Astrocyte (in vitro differentiated cells and primary cell): ENCODE data around the gene ZNF19. TPM values are rescaled to one million over a fixed set of nuclear protein-coding genes. Genes with fewer than 3 reads are reported as not detected.

Source experiments
- DNase-seq: peaks from one replicate; pipeline ENCODE4 v3.0.0-alpha.2; 2010; ENCODE audit warnings: low read depth
- FAIRE-seq: peaks from 2 replicates; lab custom pipeline; 2011; peaks lifted over from hg19 to GRCh38; lab: Jason Lieb, UNC
- H2AFZ ChIP-seq: 2 replicates; pipeline ENCODE4 v1.6.0; 2012; ENCODE audit warnings: low read depth, low read length, inconsistent platforms
- H3K27ac ChIP-seq: 2 replicates; pipeline ENCODE4 v1.5.1; 2011; ENCODE audit warnings: low read depth, low read length, inconsistent platforms
- H3K27me3 ChIP-seq: 2 replicates; pipeline ENCODE4 v1.6.0; 2011; ENCODE audit warnings: low read length, inconsistent platforms; ENCODE audit not compliant: insufficient read depth
- H3K36me3 ChIP-seq: 2 replicates; pipeline ENCODE4 v1.5.1; 2011; ENCODE audit warnings: low read length, inconsistent platforms; ENCODE audit not compliant: insufficient read depth
- H3K4me1 ChIP-seq: 2 replicates; pipeline ENCODE4 v1.5.1; 2011; ENCODE audit warnings: low read length, inconsistent platforms; ENCODE audit not compliant: insufficient read depth
- H3K4me2 ChIP-seq: 2 replicates; pipeline ENCODE4 v1.6.0; 2012; ENCODE audit warnings: low read length, inconsistent platforms
- H3K4me3 ChIP-seq: 2 replicates; pipeline ENCODE4 v1.5.1; 2011; ENCODE audit warnings: low read depth, mild to moderate bottlenecking, low read length, inconsistent platforms; ENCODE audit not compliant: insufficient read depth
- H3K79me2 ChIP-seq: 2 replicates; pipeline ENCODE4 v1.6.0; 2012; ENCODE audit warnings: mild to moderate bottlenecking, low read length, inconsistent platforms; ENCODE audit not compliant: insufficient read depth
- H3K9ac ChIP-seq: 2 replicates; pipeline ENCODE4 v1.6.0; 2012; ENCODE audit warnings: mild to moderate bottlenecking, low read length, inconsistent platforms
- H3K9me3 ChIP-seq: 2 replicates; pipeline ENCODE4 v1.5.1; 2012; ENCODE audit warnings: low read depth, mild to moderate bottlenecking, low read length, inconsistent platforms; ENCODE audit not compliant: insufficient read depth
- H4K20me1 ChIP-seq: 2 replicates; pipeline ENCODE4 v1.6.0; 2012; ENCODE audit warnings: low read length, inconsistent platforms; ENCODE audit not compliant: insufficient read depth
- H3K27ac Mint-ChIP-seq: one replicate; pipeline ENCODE4 v1.8.0; 2021; ENCODE audit warnings: mild to moderate bottlenecking, mixed read lengths; ENCODE audit not compliant: unreplicated experiment
- H3K27me3 Mint-ChIP-seq: one replicate; pipeline ENCODE4 v1.8.0; 2021; ENCODE audit warnings: low read depth, mixed read lengths; ENCODE audit not compliant: unreplicated experiment
- H3K36me3 Mint-ChIP-seq: one replicate; pipeline ENCODE4 v1.8.0; 2021; ENCODE audit warnings: low read depth, mixed read lengths; ENCODE audit not compliant: unreplicated experiment
- H3K4me1 Mint-ChIP-seq: one replicate; pipeline ENCODE4 v1.8.0; 2021; ENCODE audit warnings: low read depth, mixed read lengths; ENCODE audit not compliant: unreplicated experiment
- H3K4me3 Mint-ChIP-seq: one replicate; pipeline ENCODE4 v1.8.0; 2021; ENCODE audit warnings: mild to moderate bottlenecking, moderate library complexity, mixed read lengths; ENCODE audit not compliant: unreplicated experiment
- H3K9me3 Mint-ChIP-seq: one replicate; pipeline ENCODE4 v1.8.0; 2021; ENCODE audit warnings: mild to moderate bottlenecking, mixed read lengths; ENCODE audit not compliant: unreplicated experiment
- EZH2 ChIP-seq: IDR thresholded peaks from 2 replicates; pipeline ENCODE4 v1.6.1; 2012; ENCODE audit warnings: mild to moderate bottlenecking, low read length, inconsistent platforms; ENCODE audit not compliant: insufficient read depth
- total RNA-seq: library from RNA; stranded (reverse); gene quantifications from 2 replicates; pipeline ENCODE4 v1.2.1, GENCODE V29; 2021
- TF ChIP-seq, protein P1 (sequence below): IDR thresholded peaks from 2 replicates; pipeline ENCODE4 v1.5.1; 2011; ENCODE audit warnings: low read depth, mild to moderate bottlenecking, inconsistent platforms, low read length, moderate library complexity; ENCODE audit not compliant: insufficient read depth

The ZNF19 gene
- total RNA-seq, 1 donor from 2014 or later: 2.9 TPM

DNA sequence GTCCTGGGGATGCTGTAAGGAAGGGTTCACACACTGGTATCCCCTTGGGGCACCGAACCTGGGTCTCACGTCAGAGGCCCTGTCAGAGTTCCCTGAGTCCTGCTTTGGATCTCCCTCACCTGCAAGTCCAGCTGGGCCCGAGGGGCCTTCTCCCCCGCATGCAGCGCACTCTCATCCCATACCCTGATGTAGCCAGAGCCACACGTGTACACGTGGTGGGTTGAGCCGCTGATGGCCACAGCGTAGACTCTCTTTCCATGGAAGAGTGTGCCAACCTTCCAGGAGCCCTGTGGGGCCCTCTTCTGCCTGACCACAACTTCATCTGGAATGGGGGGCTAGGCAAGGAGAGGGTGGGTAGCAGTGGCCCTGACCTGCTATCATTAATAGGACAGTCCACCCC is 57.1 kb downstream of the ZNF19 start:
- no peak for DNase-seq
- Mint-ChIP-seq H3K27me3 (peaks cover 40% of the 10 kb centered on the region), H3K27ac (no peak overlapping the region), H3K4me3 (no peak overlapping the region), H3K9me3 (peaks cover 3% of the 10 kb centered on the region), H3K4me1 (no peaks in the 10 kb centered on the region), H3K36me3 (no peaks in the 10 kb centered on the region)
- no peak overlapping the region for H3K9ac ChIP-seq
- FAIRE-seq: no peak
- no peaks in the 10 kb centered on the region for H3K27me3 ChIP-seq
- no peaks in the 10 kb centered on the region for H3K9me3 ChIP-seq
- TF ChIP-seq, protein P1, sequence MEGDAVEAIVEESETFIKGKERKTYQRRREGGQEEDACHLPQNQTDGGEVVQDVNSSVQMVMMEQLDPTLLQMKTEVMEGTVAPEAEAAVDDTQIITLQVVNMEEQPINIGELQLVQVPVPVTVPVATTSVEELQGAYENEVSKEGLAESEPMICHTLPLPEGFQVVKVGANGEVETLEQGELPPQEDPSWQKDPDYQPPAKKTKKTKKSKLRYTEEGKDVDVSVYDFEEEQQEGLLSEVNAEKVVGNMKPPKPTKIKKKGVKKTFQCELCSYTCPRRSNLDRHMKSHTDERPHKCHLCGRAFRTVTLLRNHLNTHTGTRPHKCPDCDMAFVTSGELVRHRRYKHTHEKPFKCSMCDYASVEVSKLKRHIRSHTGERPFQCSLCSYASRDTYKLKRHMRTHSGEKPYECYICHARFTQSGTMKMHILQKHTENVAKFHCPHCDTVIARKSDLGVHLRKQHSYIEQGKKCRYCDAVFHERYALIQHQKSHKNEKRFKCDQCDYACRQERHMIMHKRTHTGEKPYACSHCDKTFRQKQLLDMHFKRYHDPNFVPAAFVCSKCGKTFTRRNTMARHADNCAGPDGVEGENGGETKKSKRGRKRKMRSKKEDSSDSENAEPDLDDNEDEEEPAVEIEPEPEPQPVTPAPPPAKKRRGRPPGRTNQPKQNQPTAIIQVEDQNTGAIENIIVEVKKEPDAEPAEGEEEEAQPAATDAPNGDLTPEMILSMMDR: no peak
- no peak for TF ChIP-seq EZH2
- H3K4me2 ChIP-seq: no peak overlapping the region
- H4K20me1 ChIP-seq: no peaks in the 10 kb centered on the region
- no peaks in the 10 kb centered on the region for H3K36me3 ChIP-seq
- no peak overlapping the region for H3K4me3 ChIP-seq
- no peak overlapping the region for H2AFZ ChIP-seq
- no peaks in the 10 kb centered on the region for H3K79me2 ChIP-seq
- no peaks in the 10 kb centered on the region for H3K4me1 ChIP-seq
- H3K27ac ChIP-seq: no peak overlapping the region

DNA sequence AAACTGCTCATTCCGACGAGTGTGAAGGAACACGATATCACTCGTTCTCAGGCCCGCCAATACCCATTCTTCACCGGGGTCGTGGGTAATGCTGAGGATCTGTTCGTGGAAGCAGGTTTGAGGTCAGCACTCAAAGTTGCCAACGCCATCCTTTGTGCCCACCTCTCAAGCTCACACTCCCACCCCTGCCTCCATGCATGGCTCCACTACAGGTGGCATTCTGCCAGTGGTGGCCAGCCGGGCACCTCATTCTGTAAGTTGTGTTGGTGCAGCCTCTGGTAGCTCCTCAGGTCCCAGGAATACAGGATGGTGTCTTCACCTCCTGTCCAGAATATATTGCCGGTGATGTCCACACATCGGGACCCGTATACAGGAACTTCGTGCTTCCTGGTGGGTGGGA is 57.9 kb downstream of the ZNF19 start:
- Histone ChIP-seq H3K9ac (no peak overlapping the region), H3K4me3 (no peak overlapping the region), H4K20me1 (no peaks in the 10 kb centered on the region), H3K27ac (no peak overlapping the region), H3K79me2 (no peaks in the 10 kb centered on the region), H3K36me3 (no peaks in the 10 kb centered on the region), H3K4me2 (no peak overlapping the region), H2AFZ (no peak overlapping the region), H3K9me3 (no peaks in the 10 kb centered on the region), H3K27me3 (no peaks in the 10 kb centered on the region), H3K4me1 (no peaks in the 10 kb centered on the region)
- Mint-ChIP-seq H3K4me3 (no peak overlapping the region), H3K36me3 (no peaks in the 10 kb centered on the region), H3K27me3 (peaks cover 34% of the 10 kb centered on the region), H3K27ac (no peak overlapping the region), H3K9me3 (peaks cover 3% of the 10 kb centered on the region), H3K4me1 (no peaks in the 10 kb centered on the region)
- DNase-seq (no peak), FAIRE-seq (no peak)
- TF ChIP-seq, protein P1: no peak
- no peak for TF ChIP-seq EZH2

DNA sequence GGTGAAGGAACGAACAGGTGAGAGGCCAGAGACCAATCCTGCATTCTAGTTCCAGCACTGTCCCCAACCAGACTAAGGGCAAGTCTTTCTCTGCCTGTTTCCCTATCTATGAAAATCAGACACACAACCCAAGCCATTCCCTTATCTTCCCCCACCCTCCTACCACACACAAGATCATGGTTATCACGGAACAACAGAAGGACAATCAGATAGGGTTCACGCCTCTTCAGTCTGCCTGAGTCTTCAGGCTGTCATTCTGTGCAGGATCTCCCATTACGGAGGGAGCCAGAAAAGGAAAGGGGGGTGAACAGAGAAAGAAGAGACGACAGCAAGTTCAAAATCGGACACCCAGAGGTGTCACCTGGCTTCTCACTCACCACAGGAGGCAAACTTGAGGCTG is 58.4 kb downstream of the ZNF19 start:
- FAIRE-seq (no peak), DNase-seq (no peak)
- peaks cover 3% of the 10 kb centered on the region for H3K9me3 Mint-ChIP-seq
- no peak for TF ChIP-seq EZH2
- TF ChIP-seq, protein P1: no peak
- no peak overlapping the region for H3K4me3 Mint-ChIP-seq
- Histone ChIP-seq H3K27me3 (no peaks in the 10 kb centered on the region), H3K9ac (no peak overlapping the region), H3K36me3 (no peaks in the 10 kb centered on the region), H3K4me1 (no peaks in the 10 kb centered on the region), H3K27ac (no peak overlapping the region), H3K79me2 (no peaks in the 10 kb centered on the region), H2AFZ (no peak overlapping the region), H3K9me3 (no peaks in the 10 kb centered on the region), H3K4me2 (no peak overlapping the region), H4K20me1 (no peaks in the 10 kb centered on the region), H3K4me3 (no peak overlapping the region)
- peaks cover 32% of the 10 kb centered on the region for H3K27me3 Mint-ChIP-seq
- H3K27ac Mint-ChIP-seq: no peak overlapping the region
- H3K4me1 Mint-ChIP-seq: no peaks in the 10 kb centered on the region
- H3K36me3 Mint-ChIP-seq: no peaks in the 10 kb centered on the region
